K562 (cell line): ENCODE data around the gene ADAT1. TPM values are rescaled to one million over a fixed set of nuclear protein-coding genes. Genes with fewer than 3 reads are reported as not detected.

Experiments
- CTCF ChIP-seq, 3 experiments: IDR thresholded peaks in 2 of 3; conservative IDR thresholded peaks in 1 of 3; 2 replicates each; pipeline ENCODE4 v1.5.1; 2011 to 2012; ENCODE audit warnings: low read length in 3 of 3, mild to moderate bottlenecking in 3 of 3, control low read depth in 2 of 3, improper control_type of control experiment in 1 of 3, inconsistent platforms in 1 of 3, low read depth in 1 of 3, mixed read lengths in 1 of 3, moderate library complexity in 1 of 3; ENCODE audit not compliant: insufficient read depth in 2 of 3
- ETV1 ChIP-seq: fragments of 450-650 bp; conservative IDR thresholded peaks from 2 replicates; pipeline ENCODE4 v1.6.1; 2016; ENCODE audit warnings: missing genetic modification characterization, control low read depth, low read depth, missing compliant biosample characterization
- FIP1L1 ChIP-seq: fragments of 200-400 bp; formaldehyde crosslinking; IDR thresholded peaks from 2 replicates; pipeline ENCODE4 v1.6.1; 2018; ENCODE audit warnings: mild to moderate bottlenecking, low read depth, low read length; ENCODE audit not compliant: poor library complexity, severe bottlenecking
- MAFF ChIP-seq: IDR thresholded peaks from 2 replicates; pipeline ENCODE4 v1.6.1; 2012; ENCODE audit warnings: low read length, improper control_type of control experiment
- MAFG ChIP-seq: fragments of 450-650 bp; conservative IDR thresholded peaks from 2 replicates; pipeline ENCODE4 v1.6.1; 2016; ENCODE audit warnings: missing genetic modification characterization, missing compliant biosample characterization
- MYC ChIP-seq, 2 experiments: fragments of 250-450 bp in 1 of 2; sonication (Bioruptor Pico) in 1 of 2; IDR thresholded peaks; 2 replicates each; pipeline versions ENCODE4 v1.5.1 to v1.6.1; 2012 to 2021; ENCODE audit warnings: low read depth in 2 of 2, borderline replicate concordance in 1 of 2, improper control_type of control experiment in 1 of 2, low read length in 1 of 2, mild to moderate bottlenecking in 1 of 2, moderate library complexity in 1 of 2
- PHF21A ChIP-seq: fragments of 450-650 bp; IDR thresholded peaks from 2 replicates; pipeline ENCODE4 v1.6.1; 2017; ENCODE audit warnings: low read depth, borderline replicate concordance
- RBM39 ChIP-seq: fragments of 200-400 bp; formaldehyde crosslinking; optimal IDR thresholded peaks from 2 replicates; pipeline ENCODE3; 2018; ENCODE audit warnings: low read depth, low read length
- SMAD4 ChIP-seq: fragments of 250-450 bp; sonication (Bioruptor Pico); conservative IDR thresholded peaks from 2 replicates; pipeline ENCODE4 v1.8.0; 2021; ENCODE audit warnings: inconsistent platforms, mild to moderate bottlenecking, moderate library complexity
- SRF ChIP-seq, 2 experiments: fragments of 250-450, 450-650 bp in 1 of 2; sonication (Bioruptor Pico) in 1 of 2; sonication (generic) in 1 of 2; formaldehyde crosslinking; IDR thresholded peaks; 2 replicates each; pipeline versions ENCODE4 v1.5.0 to v1.5.1; 2020 to 2022; ENCODE audit warnings: mild to moderate bottlenecking in 1 of 2, missing genetic modification reagents in 1 of 2
- SRSF1 ChIP-seq: fragments of 200-400 bp; formaldehyde crosslinking; IDR thresholded peaks from 2 replicates; pipeline ENCODE4 v1.6.1; 2017; ENCODE audit warnings: mild to moderate bottlenecking, low read depth, low read length, moderate library complexity
- SRSF9 ChIP-seq: fragments of 200-400 bp; formaldehyde crosslinking; IDR thresholded peaks from 2 replicates; pipeline ENCODE4 v1.6.1; 2017; ENCODE audit warnings: low read depth, low read length, borderline replicate concordance
- TEAD1 ChIP-seq, 2 experiments: fragments of 450-650 bp in 1 of 2; sonication (generic) in 1 of 2; formaldehyde crosslinking; IDR thresholded peaks; 2 replicates each; pipeline versions ENCODE4 v1.4.0 to v1.8.0; 2020 to 2022; ENCODE audit warnings: mild to moderate bottlenecking in 2 of 2, missing genetic modification reagents in 1 of 2
- ZMIZ1 ChIP-seq, 2 experiments: fragments of 150-350 bp in 1 of 2; IDR thresholded peaks; 2 replicates each; pipeline ENCODE4 v1.6.1; 2012 to 2016; ENCODE audit warnings: low read depth in 2 of 2, low read length in 2 of 2, mild to moderate bottlenecking in 1 of 2, moderate library complexity in 1 of 2
- ZNF79 ChIP-seq: fragments of 250-450 bp; sonication (Bioruptor Pico); IDR thresholded peaks from 2 replicates; pipeline ENCODE4 v1.4.0; 2020; ENCODE audit warnings: low read depth, mild to moderate bottlenecking, moderate library complexity
- polyA plus RNA-seq, 8 experiments: library from polyadenylated mRNA; depleted of rRNA in 4 of 8; stranded (reverse) in 5 of 8; unstranded in 3 of 8; fragments of >200 nt; fragmentation: Nextera tagmentation in 2 of 8; fragmentation: Illumina TruSeq in 1 of 8; extraction: Ambion mirVana in 2 of 8; extraction: Trizol in 1 of 8; gene quantifications; 2 replicates each; pipeline versions ENCODE4 v1.2.1 to v1.2.3, GENCODE V29; 2011 to 2014; ENCODE audit warnings: inconsistent platforms in 1 of 8, missing spikeins in 1 of 8
- total RNA-seq, 7 experiments: library from RNA; depleted of rRNA in 6 of 7; stranded (reverse); fragments of >200 nt in 6 of 7; fragmentation: Illumina TruSeq in 2 of 7; extraction: Trizol in 2 of 7; gene quantifications; 2 replicates each; pipeline versions ENCODE4 v1.2.1 to v1.2.3, GENCODE V29; 2011 to 2021; ENCODE audit warnings: low replicate concordance in 1 of 7
- TF ChIP-seq, protein P1 (sequence below): sonication (generic); formaldehyde crosslinking; IDR thresholded peaks from 2 replicates; pipeline ENCODE4 v1.8.1; 2023; ENCODE audit warnings: mild to moderate bottlenecking, missing genetic modification reagents
- TF ChIP-seq, protein P2 (sequence below): IDR thresholded peaks from 3 replicates; pipeline ENCODE4 v1.6.1; 2011; ENCODE audit warnings: borderline replicate concordance, mild to moderate bottlenecking; ENCODE audit not compliant: insufficient read length, insufficient read depth

ADAT1 gene
- total and polyA plus RNA-seq, 9 of the 15 experiments (the other 6 are each of a cell fraction or from before 2014, with no cell fraction given) = 16.0 to 36.7 (median 28.2) TPM

DNA sequence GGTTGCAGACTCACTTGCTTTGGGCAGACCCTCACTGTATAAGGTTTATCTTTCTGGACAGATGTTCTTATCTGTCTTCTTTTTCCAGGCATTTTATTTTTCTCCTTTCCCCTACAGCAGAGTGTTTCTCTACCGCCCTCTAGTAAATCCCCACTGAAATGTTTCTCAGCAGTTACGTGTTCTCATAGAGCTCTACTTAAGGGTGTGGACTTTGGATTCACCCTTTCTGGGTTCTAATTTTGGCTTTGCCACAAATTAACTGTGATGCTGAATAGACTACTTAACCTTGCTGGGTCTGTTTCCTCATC is 2.0 kb downstream of the ADAT1 start (continued):
- TF ChIP-seq RBM39 (no peak), FIP1L1 (no peak), MAFF (no peak), SMAD4 (CRISPR knock-in tag) (peak; percentile 39; the same call in 1 of the 2 replicates), SRF (CRISPR knock-in tag; IDR thresholded peaks at IDR 0.05) (no peak), PHF21A (no peak), MAFG (tag) (no peak), CTCF (IDR thresholded peaks at IDR 0.05 in 2 of 3, conservative IDR thresholded peaks at IDR 0.05 in 1 of 3; ENCODE audit: insufficient read depth in 2 of 3, low read depth in 1 of 3, low read length in 3 of 3) (peak; percentile 79 to 89 (median 81)), ZMIZ1 (IDR thresholded peaks at IDR 0.05; ENCODE audit: low read depth in 2 of 2, low read length in 2 of 2) (no peak), MYC (IDR thresholded peaks at IDR 0.05; ENCODE audit: low read depth, low read length) (peak; percentile 41), MYC (CRISPR knock-in tag; IDR thresholded peaks at IDR 0.05; ENCODE audit: borderline replicate concordance, low read depth) (no peak), ETV1 (tag) (no peak), TEAD1 (CRISPR knock-in tag; IDR thresholded peaks at IDR 0.05) (peak in 1 of 2 experiments; percentile 74; a peak in 1 of 4 replicates), SRSF1 (no peak), ZNF79 (CRISPR knock-in tag) (no peak), SRSF9 (no peak)
- TF ChIP-seq, protein P1, sequence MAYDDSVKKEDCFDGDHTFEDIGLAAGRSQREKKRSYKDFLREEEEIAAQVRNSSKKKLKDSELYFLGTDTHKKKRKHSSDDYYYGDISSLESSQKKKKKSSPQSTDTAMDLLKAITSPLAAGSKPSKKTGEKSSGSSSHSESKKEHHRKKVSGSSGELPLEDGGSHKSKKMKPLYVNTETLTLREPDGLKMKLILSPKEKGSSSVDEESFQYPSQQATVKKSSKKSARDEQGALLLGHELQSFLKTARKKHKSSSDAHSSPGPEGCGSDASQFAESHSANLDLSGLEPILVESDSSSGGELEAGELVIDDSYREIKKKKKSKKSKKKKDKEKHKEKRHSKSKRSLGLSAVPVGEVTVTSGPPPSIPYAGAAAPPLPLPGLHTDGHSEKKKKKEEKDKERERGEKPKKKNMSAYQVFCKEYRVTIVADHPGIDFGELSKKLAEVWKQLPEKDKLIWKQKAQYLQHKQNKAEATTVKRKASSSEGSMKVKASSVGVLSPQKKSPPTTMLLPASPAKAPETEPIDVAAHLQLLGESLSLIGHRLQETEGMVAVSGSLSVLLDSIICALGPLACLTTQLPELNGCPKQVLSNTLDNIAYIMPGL (CRISPR knock-in tag) = no peak
- TF ChIP-seq, protein P2, sequence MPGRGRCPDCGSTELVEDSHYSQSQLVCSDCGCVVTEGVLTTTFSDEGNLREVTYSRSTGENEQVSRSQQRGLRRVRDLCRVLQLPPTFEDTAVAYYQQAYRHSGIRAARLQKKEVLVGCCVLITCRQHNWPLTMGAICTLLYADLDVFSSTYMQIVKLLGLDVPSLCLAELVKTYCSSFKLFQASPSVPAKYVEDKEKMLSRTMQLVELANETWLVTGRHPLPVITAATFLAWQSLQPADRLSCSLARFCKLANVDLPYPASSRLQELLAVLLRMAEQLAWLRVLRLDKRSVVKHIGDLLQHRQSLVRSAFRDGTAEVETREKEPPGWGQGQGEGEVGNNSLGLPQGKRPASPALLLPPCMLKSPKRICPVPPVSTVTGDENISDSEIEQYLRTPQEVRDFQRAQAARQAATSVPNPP = no peak
